RPMI8226 (cell line): ENCODE results near the gene RTN4R.
A peak's percentile ranks its signal among the peaks of the same experiment; 100 is the strongest.

ENCODE experiments used
- DNase-seq: peaks from one replicate; pipeline ENCODE4 v3.0.0-alpha.2; 2015

RTN4R gene

DNA sequence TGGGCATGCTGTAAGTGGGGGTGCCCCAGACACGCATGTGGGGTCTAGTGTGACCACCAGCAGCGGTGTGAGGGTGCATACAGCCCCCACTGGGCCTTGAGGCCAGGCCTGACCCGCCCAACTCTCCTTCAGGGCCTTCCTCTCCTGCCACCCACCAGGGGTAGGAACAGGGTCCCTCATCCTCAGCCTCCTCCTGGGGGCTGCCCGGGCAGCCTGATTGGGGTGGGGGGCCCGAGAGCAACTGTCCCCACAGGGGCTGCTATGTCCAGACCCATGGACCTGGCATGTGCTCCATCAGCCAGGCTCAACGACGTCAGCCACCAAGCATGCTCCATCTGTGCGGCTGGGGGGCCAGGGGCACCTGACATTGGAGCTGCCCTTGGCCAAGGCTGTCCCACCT is 27.2 kb downstream of the RTN4R start:
- DNase-seq, result no peak

DNA sequence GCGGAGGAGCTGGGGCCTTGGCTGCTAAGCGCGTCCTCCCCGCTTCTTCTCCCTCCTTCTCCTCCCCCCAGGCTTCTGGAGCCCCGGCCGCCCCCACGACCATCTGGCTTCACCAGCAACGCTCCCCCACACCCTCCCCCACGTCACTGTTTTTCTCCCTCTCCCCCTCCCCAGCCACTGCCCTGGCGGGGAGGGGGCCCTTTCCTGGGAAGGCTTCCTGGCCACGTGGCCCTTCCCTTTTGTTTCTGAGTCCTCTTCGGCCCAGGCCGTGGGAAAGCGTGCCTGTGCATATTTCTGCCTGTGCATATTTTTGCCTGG is 27.7 kb downstream of the RTN4R start:
- DNase-seq, result no peak

DNA sequence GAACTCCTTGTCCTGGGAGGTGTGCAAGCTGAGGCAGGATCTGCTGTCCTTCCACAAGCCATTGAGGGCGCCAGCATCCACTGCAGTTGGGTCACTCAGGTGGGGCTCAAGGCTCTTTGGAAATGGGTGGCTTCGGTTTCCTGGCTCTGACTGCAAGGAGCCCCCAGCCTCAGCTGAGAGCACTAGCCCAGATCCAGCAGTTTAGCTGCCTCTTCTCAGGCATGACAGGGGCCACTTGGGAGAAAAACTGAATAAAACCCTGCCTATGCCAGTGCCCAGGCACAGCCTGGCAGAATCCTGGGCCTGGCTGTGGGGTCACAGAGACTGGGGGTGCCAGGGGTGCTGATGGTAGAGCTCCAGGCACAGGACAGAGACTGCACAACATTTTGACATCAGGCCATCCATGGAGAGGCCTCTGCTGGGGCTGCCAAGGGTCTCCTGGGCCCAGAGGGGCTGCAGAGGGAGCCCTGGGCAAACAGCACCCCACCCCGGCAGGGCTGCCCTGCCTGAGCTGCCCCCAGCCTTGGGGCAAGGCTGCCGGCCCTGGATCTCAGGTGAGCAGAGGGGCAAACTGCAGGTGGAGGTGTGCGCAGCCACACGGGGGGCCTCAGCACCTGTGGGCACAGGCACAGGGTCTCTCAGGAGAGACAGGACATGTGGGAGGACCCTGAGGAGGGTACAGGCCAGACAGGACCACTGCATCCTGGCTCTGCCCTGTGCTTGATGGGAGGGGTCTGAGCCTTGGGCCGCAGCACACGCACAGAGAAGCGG is 28.3 kb downstream of the RTN4R start:
- DNase-seq, result no peak

DNA sequence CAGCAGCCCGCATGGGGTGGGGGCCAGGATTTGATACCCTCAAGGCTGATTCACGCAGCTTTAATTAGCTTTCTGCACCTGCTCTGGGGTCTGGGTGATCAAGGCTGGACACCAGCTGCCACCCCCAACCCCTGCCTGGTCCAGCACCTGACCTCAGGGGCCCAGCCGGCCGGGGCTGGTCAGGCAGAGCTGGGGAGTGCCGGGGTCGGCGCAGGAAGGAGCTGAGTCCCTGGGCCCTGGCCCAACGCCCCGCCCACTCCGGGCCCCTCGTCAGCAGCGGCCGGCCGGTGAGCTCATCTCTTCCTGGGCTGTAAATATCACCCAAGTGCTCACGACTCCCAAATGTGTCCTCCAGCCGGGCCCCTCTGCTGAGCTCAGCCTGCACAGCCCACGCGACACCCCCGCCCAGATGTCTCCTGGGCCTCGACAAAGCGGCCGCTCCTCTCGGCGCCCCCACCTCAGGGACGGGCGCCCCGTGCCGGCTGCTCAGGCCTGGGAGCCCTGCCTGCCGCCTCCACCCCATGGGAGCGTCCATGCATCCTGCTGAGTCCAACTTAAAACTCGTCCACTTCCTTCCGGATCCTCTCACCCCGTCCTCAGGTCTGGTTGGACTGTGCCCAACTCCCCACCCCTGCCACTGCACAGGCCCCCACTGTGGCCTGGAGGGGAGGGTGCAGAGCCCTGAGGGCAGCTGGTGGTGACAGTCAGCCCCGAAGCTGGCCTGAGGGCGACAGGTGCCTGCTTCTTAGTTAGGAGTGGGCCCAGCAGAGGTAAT is 29.0 kb downstream of the RTN4R start:
- no peak for DNase-seq

DNA sequence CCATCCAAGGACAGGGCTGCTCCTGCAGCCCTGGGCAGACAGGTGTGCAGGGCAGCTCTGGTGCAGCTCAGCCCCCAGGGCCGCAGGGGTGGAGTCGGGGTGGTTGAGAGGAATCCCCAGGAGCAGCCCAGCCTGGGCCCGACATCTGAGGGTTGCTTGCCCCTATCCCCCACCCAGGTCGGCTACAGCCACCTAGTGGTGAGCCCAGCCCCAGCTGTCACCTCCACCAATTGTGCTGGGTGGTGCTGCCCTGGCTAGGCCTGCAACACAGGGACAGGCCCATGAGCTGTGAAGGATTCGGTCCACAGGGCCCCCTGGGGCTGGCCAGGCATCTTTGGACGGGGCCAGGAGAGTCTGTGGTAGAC is 29.6 kb downstream of the RTN4R start:
- peak; percentile 33 for DNase-seq

DNA sequence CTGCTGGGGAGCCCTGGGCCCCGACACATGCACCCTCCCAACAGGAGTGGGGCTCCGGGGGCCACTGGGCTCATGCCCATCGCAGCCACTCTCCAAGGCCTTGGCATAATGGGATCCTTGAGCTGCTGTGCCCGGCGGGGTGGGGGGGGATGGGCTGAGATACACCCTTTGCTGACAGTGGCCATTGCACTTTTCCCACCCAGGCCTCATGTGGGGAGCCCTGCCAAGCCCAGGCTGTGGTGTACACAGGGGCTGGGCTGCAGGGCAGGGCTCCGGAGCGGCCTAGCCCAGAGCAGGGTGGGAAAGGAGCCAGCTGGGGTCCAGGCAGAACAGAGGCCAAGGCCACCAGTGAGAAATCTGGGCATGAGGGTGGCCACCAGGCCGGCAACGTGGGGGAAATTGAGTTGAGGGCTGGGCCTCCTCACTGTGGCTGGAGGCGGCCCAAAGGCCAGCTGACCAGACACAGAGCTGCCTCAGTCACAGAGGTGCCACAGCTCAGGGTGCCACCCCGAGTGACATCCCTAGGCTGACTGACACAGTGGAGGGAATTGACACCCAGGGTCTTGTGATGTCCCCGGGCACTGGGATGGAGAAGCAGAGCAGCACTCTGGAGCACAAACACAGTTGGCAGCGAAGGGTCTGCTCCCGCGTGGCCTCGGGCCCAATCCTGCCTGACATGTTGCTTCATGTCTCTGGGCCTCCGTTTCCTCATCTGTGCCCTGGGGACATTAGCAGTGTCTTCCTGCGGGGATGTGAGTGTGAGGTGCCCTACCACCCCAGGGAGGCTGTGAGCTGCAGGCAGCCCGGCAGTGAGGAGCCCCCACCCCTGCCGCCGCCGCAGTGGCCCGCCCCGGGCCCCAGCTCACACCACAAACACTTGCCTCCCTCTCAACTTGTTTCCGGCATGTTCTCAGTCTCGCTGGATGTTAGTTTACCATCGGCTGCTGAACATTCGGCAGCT is 30.4 kb downstream of the RTN4R start:
- DNase-seq, result no peak

DNA sequence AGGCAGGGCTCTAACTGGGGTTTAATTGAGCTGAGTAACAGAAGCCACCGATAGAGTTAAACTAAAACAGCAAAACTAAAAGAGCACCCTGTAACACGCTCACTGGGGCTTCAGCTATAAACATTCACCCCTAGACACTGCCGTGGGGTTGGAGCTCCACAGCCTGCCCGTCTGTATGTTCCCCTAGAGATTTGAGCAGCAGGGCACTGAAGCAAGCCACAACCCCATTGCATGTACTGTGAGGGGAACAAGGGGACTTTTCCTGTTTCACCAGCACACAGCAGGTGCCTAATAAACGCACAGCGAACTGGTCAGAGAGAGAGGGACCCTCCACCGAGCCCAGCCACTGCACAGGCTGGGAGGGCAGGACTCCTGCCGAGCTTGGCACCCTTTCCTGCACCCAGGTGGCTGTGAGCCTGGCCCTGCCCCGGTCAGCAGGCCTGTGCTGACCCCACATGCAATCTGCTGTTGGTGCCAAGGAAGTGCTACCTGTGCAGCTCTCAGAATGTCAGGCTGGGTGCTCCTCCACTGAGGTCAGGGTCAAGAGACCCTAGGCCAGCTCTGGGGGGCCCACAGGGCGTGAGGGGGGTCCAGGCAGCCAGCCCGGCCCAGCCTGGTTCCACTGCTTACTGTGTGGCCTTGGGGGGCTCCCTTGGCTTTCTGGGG is 31.9 kb downstream of the RTN4R start:
- DNase-seq, result no peak

DNA sequence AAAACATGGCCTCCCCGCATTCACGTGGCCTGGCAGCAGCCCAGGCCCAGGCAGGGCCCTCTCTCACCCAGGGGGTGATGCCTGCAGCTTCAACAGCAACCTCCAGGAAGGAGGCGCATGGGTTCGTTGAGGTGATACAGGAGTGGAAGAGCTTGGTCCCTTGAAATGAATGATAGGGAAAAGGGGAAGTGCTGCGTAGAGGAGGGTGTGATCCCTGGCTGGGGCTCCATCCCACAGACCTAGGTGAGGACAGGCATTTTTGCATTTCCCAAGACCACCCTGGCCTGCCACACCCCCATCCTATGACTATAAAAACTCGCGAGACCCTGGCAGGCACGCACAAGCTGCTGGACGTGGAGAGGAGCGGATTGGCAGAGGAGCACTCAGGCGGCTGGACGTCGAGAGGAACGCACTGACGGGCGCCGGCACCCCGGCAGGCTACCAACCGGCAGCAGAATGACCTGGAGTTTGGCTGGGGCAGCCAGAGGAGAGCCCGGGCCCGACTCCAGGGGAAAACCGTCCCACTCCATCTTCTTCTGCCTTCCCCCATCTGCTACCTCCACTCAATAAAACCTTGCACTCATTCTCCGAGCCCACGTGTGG is 32.6 kb downstream of the RTN4R start:
- no peak for DNase-seq

DNA sequence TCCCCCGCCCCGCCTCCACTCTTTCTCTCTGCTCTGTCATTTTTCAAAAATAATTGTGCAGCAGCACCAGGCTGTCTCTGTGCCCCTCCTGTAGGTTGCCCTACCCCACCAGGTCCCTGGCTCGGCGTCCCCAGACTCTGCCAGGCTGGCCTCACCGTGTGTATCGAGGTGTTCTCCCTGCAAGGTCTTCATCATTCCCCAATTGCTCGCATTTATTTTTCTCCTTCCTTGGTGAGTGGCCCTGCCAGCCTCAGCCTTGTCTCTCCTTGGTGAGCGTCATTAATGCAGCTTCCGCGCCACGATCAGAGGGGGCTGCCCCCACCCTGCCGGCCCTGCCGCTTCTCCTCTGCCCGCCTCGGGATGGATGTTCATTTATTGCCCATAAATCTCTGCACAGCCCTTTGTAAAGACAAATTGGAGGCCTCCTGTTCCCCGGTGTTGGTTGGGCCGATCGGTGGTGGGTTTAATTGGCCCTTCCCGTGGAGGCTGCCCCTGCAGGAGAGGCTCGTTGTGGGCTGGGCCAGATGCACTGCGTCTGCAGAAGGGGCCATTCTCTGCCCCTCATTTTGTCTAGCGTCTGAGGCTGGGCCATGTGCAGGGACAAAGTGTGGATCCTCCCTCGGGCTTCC is 33.2 kb downstream of the RTN4R start:
- DNase-seq, result no peak

DNA sequence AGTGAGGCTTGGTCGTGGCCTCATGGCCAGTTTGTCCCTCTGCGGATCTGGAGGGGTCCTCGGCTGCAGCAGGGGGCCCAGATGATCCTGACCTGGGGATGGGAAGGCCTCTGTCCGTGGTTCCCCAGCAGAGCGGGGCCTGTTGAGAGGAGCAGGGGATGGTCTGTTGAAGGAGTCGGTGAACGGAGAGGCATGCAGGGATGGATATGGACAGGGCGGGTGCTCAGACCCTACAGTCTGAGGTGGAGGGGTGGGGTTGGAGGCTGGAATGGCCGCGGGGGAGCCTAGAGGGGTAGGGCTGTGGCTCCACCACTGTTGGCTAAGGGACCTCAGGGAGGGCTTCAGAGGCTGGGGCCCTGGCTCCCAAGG is 33.8 kb downstream of the RTN4R start:
- DNase-seq, result no peak

DNA sequence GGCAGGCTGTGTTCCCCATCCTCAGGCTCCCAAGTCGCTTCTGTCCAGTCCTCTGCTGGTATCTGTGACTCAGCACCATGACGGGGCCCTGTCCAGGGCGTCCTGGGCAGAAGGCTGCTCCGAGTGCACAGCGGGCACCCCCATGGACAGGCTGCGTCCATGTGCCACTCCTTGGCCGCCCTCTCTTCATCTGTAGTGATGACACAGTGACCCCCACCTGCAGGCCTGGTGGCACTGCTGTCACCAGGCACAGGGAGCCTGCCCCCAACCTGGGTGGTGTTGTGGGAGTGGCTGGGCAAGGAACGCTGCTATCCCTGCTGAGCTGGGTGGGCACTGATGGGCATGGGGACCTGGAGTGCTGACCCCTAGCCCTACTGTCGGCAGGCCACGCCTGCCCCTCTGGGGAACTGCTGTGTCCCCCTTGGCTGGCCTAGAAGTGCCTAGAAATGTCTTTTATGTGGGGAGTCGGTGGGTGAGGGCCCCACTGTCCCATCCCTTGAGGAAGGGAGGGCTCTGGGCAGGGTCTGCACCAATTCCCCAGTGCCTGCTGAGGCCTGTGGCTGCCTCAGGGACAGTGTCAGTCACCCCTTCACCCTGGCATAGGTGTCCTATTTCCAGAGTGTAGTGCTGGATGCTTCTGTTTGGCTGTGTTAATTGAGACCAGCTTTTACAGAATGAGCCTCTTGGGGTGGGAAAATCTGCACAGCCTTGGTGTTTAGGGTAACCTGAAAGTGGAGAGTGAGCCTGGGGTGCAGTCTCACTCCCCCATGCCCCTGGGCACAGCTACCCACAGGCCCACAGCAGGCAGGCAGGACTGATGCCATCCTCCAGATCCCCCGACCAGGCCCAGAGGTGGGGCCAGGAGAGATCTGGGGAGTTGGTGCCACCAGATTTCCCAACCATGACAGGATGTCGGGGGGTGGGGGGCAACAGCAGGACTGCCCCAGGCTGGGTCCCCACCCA is 34.5 kb downstream of the RTN4R start:
- DNase-seq, result no peak

DNA sequence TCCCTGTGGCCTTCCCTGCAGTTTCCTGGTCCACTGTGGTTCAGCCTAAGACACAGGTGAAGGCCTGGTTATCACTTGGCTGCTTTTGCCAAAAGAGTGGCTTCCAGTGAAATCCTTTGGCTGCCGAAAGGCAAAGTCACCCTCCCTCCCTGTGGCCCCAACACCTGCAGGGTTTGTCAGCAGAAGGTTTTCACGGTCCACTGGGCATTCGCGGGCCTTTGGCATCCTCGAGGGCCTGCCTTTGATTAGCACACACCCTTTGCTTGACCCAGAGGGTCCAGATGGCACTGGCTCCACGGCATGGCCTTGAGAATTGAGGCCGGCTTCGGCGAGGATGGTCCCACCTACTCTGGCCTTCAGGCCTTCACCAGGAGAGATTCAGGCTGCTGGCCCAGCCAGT is 35.3 kb downstream of the RTN4R start:
- DNase-seq, result no peak

DNA sequence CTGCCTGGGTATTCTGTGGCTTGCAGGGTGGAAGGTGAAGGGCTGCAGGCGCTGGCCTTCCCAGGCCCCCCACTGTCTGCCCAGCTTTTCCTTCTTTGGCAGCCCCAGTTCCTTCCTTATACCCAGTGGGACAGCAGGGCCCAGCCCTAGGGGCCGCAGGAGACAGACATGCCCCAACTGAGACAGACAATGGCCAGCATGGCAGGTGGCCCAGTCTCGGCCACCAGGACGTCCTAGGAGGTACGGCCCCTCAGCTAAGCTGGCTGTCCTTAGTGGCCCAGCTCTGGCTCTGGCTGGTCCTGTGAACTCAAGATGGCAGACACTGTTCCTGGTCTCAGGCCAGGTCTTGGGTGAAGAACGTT is 35.9 kb downstream of the RTN4R start:
- DNase-seq, result no peak

DNA sequence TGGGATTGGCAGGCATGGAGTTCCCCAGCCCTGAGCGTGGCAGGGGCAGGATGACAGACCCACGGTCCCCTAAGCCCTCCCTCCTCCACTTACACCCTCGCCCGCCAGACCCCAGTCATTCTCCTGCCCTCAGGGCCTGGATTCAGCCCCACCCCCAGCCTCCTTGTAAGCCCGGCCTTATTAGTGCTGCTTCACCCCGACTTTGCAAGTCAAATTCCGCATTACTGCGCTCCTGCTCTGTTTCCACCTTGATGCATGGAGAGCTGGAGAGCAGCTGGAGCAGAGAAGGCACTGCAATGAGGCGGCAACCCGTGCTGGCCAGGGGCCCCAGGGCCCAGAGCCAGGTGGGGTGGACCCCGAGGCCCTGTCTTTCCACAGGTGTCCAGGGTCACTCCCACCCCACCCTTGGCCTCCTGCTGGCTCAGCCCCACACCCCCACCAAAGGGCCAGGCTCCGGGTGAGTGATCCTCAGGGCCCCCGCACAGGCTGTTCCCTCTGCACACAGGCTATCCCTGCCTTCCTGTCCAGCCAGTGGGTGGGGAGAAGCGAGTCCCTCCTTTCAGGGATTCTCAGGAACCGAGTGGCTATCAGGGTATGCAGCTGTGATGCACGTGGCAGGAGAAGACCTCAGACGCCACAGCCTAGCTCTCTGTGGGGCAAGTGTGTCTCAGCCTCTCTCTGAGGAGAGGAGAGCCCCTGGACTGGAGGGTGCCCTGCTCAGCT is 36.4 kb downstream of the RTN4R start:
- DNase-seq, result no peak

DNA sequence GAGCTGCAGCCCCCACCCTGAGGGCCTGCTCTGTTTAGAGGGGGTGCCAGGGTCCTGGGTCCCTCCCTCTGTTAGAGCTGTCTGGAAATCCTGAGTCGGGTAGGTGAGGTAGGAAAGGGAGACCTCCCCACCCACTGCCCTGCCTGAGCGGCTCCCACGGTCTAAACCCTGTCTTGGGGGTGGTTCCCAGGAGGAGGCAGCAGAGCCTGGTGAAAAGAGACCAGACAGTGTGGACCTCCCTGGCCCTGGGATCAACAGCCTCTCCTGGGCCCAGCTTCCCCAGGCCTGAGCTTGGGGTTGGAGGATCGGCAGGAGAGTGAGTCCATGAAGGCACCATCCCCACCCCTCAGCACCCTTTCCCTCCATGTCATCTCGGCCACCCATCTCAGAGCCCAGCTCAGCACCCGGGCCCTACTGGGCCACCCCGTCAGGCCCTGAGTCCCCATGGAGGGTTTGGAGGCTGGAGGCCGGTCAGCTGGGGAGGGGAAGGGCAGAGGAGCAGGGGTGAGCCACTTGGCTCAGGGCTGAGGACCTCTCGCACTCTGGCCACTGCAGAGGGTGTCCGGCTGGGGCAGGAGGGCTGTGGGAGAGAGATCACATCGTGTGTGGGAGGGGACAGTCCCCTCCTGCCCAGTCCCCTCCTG is 37.2 kb downstream of the RTN4R start:
- no peak for DNase-seq

DNA sequence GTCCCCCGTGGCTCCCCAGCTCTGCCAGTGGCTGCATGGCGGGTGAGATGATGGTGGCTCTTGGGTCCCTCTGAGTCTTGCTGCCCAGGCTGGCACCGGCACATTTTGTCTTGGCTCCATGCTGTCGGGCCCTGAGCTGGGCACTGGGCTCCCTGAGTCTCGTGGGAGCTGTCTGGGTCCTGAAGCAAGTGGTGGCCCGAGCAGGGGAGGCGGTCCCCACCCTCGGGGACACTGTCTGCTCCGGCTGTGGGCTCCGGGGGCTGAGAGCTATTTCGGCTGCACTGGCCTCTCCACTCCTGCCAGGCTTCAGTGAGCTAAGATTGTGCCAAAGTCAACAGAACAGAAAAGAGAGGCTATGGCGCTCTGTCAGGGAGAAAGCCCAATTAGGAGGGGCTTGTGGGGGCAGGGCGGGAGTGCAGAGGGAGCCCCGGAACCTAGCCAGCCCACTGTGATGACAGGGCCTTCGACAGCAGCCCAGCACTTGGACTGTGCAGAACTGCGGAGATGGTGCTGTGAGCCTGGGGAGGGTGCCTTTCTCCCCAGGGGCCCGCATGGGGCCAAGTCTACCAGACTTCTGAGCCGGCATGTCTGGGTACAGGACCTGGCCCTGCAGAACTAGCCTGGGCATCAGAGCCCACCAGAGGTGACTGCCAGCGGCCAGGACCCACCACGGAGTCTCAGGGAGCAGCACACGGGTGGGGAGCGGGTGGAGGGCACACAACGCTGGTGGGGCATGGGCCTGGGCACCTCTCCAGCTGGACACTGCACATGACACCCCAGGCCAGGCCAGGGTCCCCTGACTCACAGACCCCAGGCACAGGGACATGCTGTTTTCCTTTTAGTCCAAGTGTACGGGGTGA is 38.0 kb downstream of the RTN4R start:
- no peak for DNase-seq

DNA sequence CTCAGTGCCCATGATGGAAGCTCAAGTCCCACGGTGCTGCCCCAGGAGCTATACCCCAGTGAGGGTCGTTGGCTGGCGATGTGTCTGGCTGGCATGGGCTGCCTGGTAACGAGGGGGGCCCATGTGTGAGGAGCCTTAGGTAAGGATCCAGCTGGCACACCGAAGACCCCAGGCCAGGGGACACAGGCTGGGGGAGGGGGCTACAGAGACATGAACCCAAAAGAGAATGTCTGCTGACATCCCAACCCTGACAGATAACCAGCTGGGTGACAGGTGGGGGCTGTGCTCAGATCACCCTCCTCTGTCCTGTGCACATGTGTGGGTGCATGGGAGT is 39.2 kb downstream of the RTN4R start:
- DNase-seq, result no peak

DNA sequence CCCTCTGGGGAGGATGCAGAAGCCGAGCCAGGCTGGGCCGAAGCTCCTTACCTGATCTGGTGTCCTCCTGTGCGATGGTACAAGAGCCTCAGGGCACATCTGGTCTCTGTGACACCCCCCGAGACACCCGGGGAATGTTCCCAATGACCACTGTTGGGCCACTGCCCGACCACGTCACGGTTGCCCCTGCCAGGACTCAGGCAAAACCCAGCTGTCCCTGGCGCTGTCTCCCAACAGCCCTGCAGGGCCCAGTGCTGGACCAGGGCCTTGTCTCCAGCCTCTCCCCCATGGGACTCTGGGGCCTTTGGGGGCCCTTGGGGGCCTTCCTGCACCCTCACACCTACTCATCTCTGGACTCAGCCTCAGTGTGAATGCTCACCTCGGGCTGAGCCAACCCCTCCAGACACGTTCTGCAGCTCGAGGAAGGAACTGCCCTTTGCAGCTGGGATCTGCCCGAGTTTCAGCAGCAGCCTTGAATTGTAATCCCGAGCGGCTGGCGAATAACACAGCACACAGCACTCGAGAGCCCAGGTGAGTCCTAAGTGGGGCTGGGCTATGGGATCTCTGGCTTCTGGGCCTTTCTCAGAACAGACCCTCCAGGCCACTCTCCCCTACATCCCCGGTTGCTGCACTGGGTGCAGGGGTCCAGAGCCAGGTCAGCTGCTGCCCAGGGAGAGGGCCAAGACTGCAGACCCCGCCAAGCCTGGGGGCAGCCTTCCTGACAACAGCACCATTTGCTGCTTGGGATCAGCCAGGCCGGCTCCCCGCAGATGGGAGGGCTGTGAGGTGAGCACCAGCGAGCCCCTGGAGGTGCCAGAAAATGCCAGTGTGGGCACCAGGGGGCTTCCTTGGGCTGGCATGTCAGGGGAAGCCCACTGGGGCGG is 39.8 kb downstream of the RTN4R start:
- no peak for DNase-seq
